Right renal pelvis (tissue), 4 donors: ENCODE data around the gene EEF2K. TPM values are rescaled to one million over a fixed set of nuclear protein-coding genes. Genes with fewer than 3 reads are reported as not detected.
A peak's percentile ranks its signal among the peaks of the same experiment; 100 is the strongest.
"Not testable (repeated sequence)": the region's sequence is repeated elsewhere in the genome, so short reads cannot be mapped to it uniquely, and the experiment has no call there.

Experiments used
- DNase-seq, 4 donors: peaks; one replicate each; pipeline ENCODE4 v3.0.0-alpha.2; 2013; ENCODE audit warnings: low read depth in 4 of 4, low spot score in 3 of 4, missing footprints in 1 of 4
- polyA plus RNA-seq, 4 donors: library from polyadenylated mRNA; unstranded; fragments of 120-200 nt; gene quantifications; one replicate each; pipeline ENCODE4 v1.2.1, GENCODE V29; 2013; ENCODE audit not compliant: insufficient read length in 4 of 4

EEF2K gene
- polyA plus RNA-seq, 4 donors = 10.5 to 14.3 (median 12.1) TPM

- DNase-seq = no peak
These were observed 1.8 kb downstream of the EEF2K start for GRCh38 chr16:22207715-22208360.

- DNase-seq = no peak
These were observed 4.2 kb downstream of the EEF2K start for GRCh38 chr16:22210285-22210684.

- no peak for DNase-seq
These were observed 4.8 kb downstream of the EEF2K start for GRCh38 chr16:22210854-22211253.

- DNase-seq = no peak
These were observed 7.2 kb downstream of the EEF2K start for GRCh38 chr16:22213236-22213635.

GRCh38 chr16:22213801-22214200, 7.7 kb downstream of the EEF2K start:
- no peak for DNase-seq

GRCh38 chr16:22214402-22214801, 8.3 kb downstream of the EEF2K start:
- no peak for DNase-seq

GRCh38 chr16:22214889-22215288, 8.8 kb downstream of the EEF2K start:
- DNase-seq = no peak

GRCh38 chr16:22216191-22216831, 10.2 kb downstream of the EEF2K start:
- no peak for DNase-seq

- not testable (repeated sequence) for DNase-seq
These were observed 10.8 kb downstream of the EEF2K start for GRCh38 chr16:22216832-22217225.

GRCh38 chr16:22217890-22218730, 12.0 kb downstream of the EEF2K start:
- no peak for DNase-seq

- DNase-seq = no peak
These were observed 13.5 kb downstream of the EEF2K start for GRCh38 chr16:22219389-22220068.

GRCh38 chr16:22220069-22220440, 14.0 kb downstream of the EEF2K start:
- DNase-seq = peak in 1 of 4 donors; percentile 5

- DNase-seq = no peak
These were observed 14.6 kb downstream of the EEF2K start for GRCh38 chr16:22220714-22221113.

GRCh38 chr16:22222006-22222405, 15.9 kb downstream of the EEF2K start:
- DNase-seq = no peak

GRCh38 chr16:22222998-22223397, 16.9 kb downstream of the EEF2K start:
- DNase-seq = no peak

GRCh38 chr16:22225060-22225459, 19.0 kb downstream of the EEF2K start:
- DNase-seq = no peak

GRCh38 chr16:22229889-22230288, 23.8 kb downstream of the EEF2K start:
- no peak for DNase-seq

GRCh38 chr16:22232277-22233036, 26.4 kb downstream of the EEF2K start:
- no peak for DNase-seq

GRCh38 chr16:22233037-22233372, 26.9 kb downstream of the EEF2K start:
- no peak for DNase-seq
